Measurements from ENCODE around the gene SLC16A10.
"Not testable (repeated sequence)": the region's sequence is repeated elsewhere in the genome, so short reads cannot be mapped to it uniquely, and the experiment has no call there.

SLC16A10 gene, protein sequence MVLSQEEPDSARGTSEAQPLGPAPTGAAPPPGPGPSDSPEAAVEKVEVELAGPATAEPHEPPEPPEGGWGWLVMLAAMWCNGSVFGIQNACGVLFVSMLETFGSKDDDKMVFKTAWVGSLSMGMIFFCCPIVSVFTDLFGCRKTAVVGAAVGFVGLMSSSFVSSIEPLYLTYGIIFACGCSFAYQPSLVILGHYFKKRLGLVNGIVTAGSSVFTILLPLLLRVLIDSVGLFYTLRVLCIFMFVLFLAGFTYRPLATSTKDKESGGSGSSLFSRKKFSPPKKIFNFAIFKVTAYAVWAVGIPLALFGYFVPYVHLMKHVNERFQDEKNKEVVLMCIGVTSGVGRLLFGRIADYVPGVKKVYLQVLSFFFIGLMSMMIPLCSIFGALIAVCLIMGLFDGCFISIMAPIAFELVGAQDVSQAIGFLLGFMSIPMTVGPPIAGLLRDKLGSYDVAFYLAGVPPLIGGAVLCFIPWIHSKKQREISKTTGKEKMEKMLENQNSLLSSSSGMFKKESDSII

DNA sequence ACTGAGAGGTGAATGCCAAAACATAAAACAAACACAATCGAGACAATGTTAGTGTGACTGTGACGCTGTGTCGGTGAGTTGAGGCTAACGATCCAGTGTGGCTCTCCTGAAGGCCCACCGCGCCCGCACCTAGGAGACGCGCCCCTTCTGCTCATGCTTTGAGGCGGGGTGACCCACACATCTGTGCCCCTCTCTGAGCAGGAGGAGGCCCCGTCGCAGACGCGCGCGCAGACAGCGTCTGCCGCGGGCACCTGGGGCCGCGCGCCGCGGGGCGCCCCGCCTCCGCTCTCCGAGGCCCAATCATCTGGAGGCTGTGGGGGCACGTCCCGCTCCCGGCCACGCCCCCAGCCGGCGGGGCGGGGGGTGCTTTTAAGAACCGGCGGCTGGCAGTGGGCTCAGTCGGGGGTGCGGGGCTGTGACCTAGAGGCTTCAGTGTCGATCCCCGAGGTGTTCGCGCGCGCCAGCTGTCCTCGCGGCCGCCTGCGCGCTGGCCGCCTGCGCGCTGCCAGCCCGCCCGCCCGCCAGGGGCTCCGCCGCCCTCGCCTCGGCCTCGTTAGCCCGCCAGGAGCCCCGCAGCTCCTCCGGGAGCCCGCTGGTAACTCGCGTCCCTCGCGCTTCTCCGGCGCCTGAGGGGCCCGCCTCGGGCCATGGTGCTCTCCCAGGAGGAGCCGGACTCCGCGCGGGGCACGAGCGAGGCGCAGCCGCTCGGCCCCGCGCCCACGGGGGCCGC is at the start of gene SLC16A10:
TSS of gene SLC16A10 (plus strand) at position 398 of the 730 bp plus-strand sequence. CDS start at position 648, 250 bp downstream.
- peak; percentile 73 for DNase-seq

DNA sequence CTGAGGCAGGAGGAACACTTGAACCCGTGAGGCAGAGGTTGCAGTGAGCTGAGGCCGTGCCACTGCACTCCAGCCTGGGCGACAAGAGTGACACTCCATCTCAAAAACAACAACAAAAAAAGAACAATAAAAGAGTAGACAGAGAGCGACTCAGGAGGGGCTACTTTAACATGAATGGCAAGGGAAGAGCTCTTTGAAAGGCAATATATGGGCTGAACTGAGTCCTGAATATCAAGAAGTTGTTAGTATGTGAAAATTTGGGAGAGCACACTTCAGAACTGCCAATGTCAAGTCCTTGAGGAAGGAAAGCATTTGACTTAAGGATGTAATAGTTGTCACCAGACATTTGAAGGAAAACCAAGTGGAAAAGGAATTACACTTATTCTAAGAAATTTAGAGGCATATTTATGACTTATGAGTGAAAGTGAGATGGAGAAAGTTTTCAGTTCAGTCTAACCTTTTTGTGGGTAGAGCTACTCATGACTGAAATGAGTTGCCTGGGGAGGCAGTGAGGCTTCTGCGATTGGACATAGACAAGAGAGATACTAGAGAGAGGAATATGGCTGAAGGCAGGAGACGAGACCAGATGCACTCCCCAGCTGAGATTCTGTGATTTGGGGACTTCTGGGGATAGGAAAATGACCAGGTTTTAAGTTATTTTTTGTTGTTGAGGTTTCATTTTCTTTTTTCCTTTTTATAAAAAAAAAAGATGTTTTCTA is 48.6 kb upstream of the SLC16A10 start:
- DNase-seq: no peak

DNA sequence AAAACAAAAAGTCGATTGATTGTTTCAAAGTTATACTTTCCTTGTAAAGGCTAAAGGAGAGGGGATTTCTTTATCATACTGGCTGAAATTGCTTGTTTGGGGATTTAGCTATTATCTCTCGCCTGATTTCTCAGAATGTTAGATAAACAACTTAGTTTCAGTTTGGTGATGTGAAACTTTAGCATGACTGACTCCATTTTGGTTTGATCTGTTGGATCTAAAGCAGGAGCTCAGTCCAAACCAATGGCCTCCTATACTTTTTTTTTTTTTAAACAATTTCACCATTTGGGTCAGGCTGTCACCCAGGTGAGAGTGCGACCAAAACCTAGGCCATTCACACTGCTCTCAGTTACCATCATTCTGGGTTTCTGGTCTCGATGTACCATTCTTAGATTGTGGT is 45.4 kb upstream of the SLC16A10 start:
- DNase-seq: no peak

DNA sequence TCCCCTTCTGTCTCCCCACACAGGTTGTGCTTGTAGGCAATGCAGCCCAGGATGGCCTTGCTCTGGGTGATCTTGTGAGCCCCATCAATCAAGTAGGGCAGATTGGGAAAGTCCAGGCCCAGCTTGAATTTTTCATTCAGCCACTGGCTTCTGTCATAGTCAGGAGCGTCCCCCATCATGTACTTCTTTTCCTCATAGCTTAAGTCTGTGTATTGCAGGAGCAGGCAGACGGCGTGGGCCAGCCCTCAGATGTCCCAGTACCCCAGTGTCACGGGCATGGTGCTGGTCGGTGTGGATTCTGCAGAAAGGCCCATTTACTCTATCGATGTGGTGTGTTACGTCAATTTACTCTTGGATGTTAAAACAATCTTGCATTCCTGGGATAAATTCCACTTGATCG is 40.1 kb upstream of the SLC16A10 start:
- DNase-seq: no peak

DNA sequence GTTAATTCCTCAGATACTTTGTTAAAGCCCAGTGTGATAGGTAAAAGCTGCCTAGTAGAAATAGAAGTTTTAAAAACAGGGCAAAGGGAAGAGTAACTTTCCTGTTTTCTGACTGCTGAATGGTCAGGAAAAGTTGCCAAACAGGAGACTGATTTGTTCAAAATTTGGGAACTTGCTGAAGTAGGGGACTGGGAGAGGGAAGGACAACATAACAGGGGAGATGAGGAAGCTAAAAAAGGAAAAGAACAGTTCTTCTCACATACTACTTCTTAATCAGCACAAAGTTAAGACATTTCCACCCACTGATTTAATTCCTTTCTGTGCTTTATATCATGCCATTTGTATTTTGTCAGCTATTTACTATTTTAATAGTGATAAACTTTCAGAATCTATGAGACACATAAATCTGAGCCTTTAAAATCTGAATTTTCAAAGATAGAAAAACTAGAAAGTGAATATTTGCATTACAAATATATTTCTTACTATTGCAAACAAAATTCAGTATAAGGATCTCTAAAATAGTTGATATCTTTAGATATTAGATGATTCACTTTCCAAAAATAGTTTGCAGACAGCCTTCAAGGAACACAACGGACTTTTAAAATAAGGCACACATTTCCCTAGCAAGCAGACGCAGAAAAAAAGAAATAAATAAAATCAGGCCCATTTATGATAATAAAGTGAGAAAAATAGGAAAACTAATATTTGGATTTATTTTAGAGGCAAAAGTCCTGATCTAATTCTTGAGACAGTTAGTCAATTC is 36.9 kb upstream of the SLC16A10 start:
- DNase-seq: no peak

DNA sequence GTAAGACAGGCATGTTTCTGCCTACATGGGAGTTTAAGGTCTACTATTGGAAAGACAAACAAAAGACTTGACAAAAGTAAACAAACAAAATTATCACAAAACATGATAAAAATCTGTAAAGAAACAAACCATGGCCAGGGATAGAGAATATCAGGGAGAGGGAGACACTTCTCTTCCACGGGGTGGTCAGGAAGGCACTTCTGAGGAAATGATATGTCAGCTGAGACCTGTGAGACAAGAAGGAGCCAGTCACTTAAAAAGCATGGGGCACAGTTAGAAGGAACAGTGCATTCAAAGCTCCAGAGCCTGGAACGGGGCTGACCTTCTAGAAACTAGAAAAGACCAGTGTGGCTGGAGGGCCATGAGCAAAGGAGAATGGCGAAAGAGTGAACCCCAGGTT is 35.1 kb upstream of the SLC16A10 start:
- no peak for DNase-seq

DNA sequence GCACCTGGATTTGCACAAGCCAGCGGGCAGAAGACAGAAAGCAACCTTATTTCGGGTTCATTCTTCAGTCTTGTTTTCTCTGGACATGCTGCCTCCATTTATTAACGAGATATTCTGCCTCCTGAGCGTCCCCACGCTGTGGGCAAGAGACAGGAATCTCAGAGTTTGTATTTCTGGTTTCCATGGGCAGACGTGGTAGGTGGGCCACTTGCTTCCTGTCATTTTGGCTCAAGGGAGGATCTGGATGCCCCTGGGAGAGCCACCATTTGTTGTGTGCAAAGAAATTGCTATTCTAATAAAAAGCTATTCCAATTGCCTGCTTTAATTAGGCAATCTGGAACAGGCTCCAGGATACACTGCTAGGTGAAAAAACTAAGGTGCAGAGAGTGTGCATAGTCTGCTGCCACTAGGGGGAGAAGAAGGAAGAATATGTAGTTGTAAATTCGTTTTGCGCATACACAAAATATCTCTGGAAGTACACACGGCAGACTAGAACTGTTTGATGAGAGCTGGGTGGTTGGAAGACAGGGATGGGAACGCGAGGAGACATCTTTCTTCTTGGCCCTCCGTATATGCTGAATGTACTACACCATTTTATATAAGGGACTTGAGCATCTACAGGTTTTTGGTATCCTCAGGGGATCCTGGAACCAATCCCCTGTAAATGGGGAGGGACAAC is 30.1 kb upstream of the SLC16A10 start:
- DNase-seq: peak; percentile 50

DNA sequence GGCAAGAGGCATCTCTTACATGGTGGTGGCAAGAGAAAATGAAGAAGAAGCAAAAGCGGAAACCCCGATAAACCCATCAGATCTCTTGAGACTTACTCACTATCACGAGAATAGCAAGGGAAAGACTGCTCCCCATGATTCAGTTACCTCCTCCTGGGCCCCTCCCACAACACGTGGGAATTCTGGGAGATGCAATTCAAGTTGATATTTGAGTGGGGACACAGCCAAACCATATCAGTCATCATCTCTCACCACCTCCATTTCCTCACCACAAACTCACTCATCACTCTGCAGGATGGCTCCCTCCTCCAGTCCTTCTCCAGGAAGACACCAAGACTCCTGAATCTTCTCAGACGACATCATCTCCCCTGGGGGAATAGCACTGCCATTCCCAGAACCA is 25.8 kb upstream of the SLC16A10 start:
- DNase-seq: no peak

DNA sequence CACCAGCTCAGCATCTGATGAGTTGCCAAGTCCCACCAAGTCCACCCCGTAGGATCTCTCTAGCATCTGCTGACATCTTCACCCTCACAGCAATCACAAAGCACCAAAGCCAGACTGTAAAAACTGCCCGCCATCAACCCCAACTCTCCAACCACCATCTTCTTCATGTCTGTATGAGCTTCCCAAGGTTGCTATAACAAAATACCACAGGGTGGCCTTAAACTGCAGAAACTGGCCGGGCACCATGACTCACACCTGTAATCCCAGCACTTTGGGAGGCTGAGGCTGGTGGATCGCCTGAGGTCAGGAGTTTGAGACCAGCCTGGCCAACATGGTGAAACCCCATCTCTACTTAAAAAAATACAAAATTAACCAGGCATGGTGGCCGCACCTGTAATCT is 25.3 kb upstream of the SLC16A10 start:
- DNase-seq: not testable (repeated sequence)

DNA sequence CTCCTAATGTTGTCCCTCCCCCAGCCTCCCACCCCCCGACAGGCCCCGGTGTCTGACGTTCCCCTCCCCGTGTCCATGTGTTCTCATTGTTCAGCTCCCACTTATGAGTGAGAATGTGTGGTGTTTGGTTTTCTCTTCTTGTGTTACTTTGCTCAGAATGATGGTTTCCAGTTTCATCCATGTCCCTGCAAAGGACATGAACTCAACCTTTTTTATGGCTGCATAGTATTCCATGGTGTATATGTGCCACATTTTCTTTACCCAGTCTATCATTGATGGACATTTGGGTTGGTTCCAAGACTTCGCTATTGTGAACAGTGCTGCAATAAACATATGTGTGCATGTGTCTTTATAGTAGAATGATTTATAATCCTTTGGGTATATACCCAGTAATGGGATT is 24.4 kb upstream of the SLC16A10 start:
- not testable (repeated sequence) for DNase-seq

DNA sequence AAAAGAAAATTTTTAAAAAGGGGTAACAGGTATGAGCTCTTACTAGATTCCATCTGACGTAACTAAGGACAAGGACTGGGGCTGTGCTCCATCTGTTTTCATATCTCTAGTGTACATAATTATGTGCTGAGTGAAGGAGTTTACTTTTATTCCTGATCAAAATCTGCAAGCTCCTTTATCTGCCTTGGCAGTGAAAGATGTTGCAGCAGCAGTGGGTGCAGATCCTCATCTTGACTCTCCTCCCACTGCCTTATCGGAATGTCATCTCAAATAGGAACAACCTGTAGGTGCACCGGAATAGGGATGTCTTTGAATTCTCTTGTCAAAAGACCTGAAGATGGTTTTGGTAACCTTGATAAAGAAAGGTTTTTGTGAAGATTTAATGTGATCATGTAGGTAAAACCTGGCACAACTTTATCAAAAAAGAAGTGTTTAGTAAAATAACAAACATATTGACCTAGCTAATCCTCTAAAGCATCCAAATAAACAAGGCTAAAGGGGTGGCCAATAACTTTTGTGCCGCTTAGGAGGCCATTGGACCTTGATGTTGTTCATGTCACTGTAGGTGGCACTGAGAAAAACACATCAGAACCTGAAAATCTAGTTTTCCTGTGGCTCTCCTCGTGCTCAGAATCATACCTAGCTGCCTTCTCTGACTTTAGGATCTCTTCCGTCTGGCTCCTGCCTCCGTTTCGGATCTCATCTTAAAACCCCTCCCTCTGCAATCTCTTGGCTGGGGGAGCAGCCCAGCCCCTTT is 19.0 kb upstream of the SLC16A10 start:
- DNase-seq: no peak

DNA sequence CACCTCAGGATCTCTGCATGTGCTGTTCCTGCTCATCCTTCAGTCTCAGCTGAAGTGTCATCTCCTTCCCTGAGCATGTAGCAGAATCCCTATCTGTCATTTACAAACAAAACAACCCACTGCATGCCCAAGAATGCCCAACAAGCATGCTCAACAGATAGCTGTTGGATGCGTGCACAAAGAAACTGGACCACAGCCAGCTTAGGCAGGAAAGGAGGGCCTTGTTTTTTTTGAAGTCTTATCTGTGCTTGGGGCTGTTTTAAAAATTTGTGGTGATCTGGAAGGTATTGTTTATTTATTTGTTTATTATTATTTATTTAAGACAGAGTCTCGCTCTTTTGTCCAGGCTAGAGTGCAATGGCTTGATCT is 18.5 kb upstream of the SLC16A10 start:
- no peak for DNase-seq

DNA sequence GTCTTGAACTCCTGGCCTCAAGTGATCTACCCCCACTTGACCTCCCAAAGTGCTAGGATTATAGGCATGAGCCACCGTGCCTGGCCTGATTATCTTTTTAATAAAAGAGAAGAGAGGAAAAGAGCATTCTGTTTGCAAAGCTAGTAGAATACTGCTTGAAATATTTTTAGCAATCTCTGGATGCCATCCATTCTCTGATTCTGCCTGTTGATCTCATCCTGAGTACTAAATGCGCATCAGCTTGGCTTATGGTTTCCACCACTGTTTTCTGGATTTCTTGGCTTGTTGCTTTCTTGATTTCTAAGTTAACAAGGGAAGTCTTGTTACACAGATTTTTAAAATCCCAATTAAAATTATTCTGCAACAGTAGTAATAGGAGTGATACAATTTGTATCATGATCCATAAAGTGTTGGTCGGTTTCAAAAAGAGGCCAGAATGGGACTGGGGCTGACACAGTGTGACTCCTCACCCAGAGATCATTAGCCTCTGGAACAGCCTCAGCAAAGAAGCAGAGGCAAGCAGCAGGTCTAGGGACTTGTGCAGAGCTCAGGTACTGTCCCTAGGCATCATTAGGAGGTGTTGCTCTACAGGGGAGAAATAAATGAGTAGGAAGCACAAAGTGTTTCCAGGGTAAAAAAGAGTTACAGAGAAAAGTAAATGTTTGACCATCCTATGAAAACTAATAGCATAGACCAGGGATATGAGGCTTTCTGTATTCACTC is 17.8 kb upstream of the SLC16A10 start:
- DNase-seq: no peak

DNA sequence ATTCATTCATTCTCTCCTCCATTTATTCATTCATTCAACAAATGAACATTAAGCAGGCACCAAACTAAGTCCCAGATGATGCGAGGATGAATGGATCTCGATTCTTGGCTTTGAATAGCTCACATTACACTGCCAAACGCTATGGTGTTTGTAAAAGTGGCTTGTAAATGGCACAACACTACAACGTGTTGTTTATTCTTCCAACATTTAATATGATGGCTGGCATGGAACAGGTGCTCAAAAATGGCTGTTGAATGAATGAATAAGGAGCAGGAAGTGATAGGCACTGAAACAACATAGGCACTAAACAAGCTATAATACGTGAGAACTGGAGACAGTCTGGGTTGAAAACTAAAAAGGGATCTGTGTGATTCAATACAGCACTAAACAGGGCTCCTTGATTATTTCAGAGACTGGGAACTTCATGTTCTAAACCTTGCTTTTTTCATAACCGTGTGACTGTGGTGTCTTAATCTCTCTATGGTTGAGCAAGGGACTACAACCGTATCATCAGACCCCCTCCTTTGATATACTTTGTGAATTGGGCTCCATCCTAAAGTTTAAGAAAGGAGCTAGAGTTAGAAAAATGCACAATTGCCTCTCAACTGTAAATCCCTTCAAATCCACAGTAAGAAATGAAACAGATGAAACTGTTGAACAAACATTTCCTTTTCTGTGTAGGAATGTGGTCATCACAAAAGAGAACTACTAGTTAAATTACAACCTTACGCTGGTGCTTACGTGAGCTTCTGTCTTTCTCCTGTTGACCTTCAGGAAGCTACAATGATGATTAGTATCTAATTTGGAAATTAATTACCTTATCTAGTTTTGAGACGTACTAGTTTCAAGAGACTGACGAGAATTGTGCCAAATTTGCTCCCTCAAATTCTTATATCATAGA is 16.9 kb upstream of the SLC16A10 start:
- DNase-seq: no peak

DNA sequence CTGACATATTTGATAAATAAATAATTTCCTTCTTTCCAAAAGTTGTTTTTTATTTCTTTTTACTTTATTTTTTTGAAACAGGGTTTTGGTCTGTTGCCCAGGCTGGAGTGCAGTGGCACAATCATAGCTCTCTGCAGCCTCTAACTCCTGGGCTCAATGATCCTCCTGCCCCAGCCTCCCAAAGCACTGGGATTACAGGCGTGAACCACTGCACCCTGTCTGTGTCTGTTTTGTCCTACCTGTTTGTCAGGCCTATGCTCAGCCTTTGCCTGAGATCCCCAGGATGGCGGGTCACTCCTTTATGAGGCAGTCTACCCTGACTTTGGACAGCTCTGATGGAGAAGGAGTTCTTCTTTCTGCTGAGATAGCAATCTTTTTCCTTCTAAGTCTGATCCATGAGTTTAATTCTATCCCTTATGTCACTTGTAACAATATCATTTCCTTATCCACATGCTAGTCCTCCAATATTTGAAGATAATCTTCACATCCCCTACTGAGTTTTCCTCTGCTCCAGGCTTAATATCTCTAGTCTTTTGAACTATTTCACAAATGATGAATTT is 14.4 kb upstream of the SLC16A10 start:
- no peak for DNase-seq

DNA sequence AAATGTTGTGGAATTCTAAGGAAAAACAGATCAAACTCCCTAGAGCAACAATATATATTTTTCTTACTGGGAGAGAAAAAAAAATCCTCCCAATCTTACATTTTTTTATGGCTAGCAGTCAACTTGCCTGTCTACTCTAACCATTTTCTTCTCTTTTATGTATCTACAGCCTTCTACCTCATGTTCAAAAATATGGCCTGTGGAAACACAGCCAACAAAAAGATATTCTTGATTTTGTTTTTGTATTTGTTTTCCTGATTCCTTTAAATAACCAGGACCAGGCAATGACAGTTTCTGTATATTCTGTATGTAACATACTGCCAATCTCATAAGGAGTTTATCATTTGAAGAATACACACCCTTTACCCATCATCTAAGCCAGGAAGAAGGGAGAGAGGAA is 13.0 kb upstream of the SLC16A10 start:
- DNase-seq: no peak

DNA sequence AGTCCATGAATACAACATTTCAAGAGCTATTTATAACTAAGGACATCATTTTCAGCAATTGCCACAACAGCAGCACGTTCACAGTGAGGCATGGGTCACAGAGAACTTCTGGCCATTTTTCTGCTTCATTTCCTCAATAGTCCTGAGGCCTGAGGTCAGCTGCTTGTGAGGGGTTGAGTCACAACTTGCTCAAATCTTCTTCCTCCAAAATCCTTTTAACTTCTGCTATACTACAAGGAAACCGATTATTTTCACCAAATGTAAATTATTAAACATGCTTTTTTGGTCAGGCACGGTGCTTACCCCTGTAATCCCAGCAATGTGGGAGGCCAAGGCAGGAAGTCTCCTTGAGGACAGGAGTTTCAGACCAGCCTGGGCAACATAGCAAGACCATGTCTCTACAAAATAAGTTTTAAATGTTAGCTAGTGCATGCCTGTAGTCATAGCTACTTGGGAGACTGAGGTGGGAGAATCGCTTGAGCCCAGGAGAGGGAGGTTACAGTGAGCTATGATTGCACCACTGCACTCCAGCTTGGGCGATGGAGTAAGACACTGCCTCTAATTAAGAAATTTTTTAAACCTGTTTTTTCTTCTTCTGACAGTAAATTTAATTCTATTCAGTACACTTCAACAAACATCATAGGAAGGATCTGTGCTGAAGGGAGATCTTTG is 11.1 kb upstream of the SLC16A10 start:
- DNase-seq: no peak

DNA sequence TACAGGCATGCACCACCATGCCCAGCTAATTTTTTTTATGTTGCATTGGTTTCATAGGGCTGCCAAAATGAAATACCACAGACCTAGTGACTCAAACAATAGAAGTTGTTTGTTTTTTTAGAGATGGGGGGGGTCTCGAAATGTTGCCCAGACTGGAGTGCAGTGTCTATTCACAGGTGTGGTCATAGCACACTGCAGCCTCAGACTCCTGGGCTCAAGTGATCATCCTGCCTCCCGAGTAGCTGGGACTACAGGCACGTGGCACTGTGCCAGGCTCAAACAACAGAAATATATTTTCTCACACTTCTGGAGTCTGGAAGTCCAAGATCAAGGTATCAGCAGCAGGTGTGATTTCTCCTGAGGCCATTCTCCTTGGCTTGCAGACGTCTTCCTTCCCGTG is 6.6 kb upstream of the SLC16A10 start:
- DNase-seq: no peak

DNA sequence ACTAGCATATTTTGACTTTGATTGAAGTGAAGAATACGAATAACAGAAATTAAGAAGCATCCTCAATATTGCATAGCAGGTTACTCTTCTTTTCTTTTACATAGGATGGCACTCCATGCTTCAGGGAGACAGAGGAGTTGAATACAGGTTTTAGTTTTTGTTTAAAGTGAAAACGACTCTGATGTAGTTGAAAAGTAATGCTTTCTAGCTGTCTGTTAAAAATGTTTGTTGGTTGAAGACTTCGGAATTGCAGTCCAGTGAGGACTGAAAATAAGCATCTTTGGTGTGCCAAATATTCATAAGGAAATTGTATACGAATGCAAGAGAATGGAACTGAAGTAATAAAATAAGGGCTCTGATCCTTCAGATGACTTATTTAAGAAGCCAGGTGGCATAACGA is 618 bp upstream of the SLC16A10 start:
- DNase-seq: no peak
